ENCODE measurements around the gene RAPGEF5. TPM values are rescaled to one million over a fixed set of nuclear protein-coding genes. Genes with fewer than 3 reads are reported as not detected.

The RAPGEF5 gene
- total RNA-seq, 1 donor from 2014 or later: 5.8 TPM

GRCh38 chr7:22184549-22185199 lies 172.3 kb downstream of the RAPGEF5 start:
- FAIRE-seq (no peak), DNase-seq (ENCODE audit: low read depth) (no peak)
- no peak overlapping the region for H3K4me3 ChIP-seq (ENCODE audit: low read depth, low read length)
- H3K27me3 ChIP-seq (ENCODE audit: control insufficient read depth, insufficient read depth, low read length): no peaks in the 10 kb centered on the region
- no peaks in the 10 kb centered on the region for H3K36me3 ChIP-seq (ENCODE audit: control insufficient read depth, insufficient read depth, low read length)
- TF ChIP-seq, protein P1, sequence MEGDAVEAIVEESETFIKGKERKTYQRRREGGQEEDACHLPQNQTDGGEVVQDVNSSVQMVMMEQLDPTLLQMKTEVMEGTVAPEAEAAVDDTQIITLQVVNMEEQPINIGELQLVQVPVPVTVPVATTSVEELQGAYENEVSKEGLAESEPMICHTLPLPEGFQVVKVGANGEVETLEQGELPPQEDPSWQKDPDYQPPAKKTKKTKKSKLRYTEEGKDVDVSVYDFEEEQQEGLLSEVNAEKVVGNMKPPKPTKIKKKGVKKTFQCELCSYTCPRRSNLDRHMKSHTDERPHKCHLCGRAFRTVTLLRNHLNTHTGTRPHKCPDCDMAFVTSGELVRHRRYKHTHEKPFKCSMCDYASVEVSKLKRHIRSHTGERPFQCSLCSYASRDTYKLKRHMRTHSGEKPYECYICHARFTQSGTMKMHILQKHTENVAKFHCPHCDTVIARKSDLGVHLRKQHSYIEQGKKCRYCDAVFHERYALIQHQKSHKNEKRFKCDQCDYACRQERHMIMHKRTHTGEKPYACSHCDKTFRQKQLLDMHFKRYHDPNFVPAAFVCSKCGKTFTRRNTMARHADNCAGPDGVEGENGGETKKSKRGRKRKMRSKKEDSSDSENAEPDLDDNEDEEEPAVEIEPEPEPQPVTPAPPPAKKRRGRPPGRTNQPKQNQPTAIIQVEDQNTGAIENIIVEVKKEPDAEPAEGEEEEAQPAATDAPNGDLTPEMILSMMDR (IDR thresholded peaks at IDR 0.05; ENCODE audit: insufficient read depth, low read length, severe bottlenecking): no peak

DNA sequence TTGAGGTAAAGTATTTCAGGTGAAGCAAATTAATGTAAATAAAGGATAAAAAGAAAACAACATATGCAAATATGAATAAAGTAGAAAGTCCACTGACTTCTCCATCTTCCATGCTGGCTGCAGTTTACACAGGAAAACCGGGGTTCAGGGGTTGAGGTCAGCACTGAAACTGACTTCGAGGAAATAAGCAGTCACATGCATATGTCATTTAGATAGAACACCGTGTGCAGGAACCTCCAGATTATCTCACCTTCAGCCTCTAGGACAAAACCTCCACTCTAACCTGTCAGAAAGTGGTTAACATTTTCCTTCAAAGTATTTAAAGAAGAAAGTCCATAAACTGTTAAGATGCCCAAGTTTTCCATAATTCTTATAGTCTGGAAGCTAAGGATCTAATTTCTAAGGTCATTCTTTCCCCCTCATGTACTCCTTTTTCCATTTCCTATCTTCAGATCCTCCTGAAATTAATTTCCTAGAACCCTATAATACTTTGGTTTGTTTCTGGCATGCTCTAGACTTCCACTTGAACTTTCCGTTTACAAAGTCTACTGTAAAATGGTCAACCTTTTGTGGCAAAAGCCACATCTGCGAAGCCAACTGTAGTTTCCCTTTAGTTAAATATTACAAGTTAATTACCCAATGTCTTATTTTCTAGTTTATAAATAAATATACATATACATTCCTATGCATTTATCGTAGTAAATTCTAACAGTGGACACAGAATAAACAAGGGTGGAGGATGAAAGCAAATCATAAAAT lies 173.3 kb downstream of the RAPGEF5 start:
- Histone ChIP-seq H3K36me3 (ENCODE audit: control insufficient read depth, insufficient read depth, low read length) (no peaks in the 10 kb centered on the region), H3K4me3 (ENCODE audit: low read depth, low read length) (no peak overlapping the region), H3K27me3 (ENCODE audit: control insufficient read depth, insufficient read depth, low read length) (no peaks in the 10 kb centered on the region)
- TF ChIP-seq, protein P1 (IDR thresholded peaks at IDR 0.05; ENCODE audit: insufficient read depth, low read length, severe bottlenecking): no peak
- FAIRE-seq (no peak), DNase-seq (ENCODE audit: low read depth) (no peak)

DNA sequence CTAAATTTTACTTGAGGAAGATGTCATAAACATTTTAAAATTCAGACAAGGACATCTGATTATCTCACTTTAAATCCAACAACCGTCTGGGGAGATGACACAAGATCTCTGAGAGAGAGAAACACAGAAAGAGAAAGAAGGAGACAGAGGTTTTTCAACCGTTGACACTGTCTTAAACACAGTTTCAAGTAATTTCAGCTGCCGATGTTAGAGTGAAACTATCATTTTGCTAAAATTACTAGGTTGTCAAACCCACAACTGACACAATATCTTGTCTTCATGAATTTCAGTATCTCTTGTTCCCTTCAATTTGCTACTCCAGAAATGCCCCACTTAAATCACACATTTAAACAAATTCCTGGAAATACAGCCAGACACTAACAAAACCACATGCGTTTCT lies 174.8 kb downstream of the RAPGEF5 start:
- Histone ChIP-seq H3K4me3 (ENCODE audit: low read depth, low read length) (no peak overlapping the region), H3K27me3 (ENCODE audit: control insufficient read depth, insufficient read depth, low read length) (no peaks in the 10 kb centered on the region), H3K36me3 (ENCODE audit: control insufficient read depth, insufficient read depth, low read length) (no peaks in the 10 kb centered on the region)
- FAIRE-seq: no peak
- DNase-seq (ENCODE audit: low read depth): no peak
- TF ChIP-seq, protein P1 (IDR thresholded peaks at IDR 0.05; ENCODE audit: insufficient read depth, low read length, severe bottlenecking): no peak

DNA sequence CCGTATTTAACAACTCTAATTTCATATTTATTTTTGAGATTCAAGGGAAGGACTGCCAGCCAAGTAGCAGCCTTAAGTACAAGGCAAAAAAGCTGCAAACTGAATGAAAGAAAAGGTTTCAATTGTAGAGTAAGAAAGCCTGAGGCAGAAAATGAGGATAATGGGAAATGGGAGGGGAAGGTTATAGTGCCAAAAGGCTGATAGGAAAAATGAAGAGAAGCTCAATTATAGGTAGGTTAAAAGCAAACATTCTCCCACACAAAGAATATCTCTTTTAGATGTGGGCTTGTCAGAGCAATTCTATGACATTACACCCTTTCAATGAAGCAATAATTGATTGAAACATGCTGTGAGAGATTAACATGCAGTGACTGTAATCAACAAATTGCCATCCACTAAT lies 175.3 kb downstream of the RAPGEF5 start:
- Histone ChIP-seq H3K27me3 (ENCODE audit: control insufficient read depth, insufficient read depth, low read length) (no peaks in the 10 kb centered on the region), H3K4me3 (ENCODE audit: low read depth, low read length) (no peak overlapping the region), H3K36me3 (ENCODE audit: control insufficient read depth, insufficient read depth, low read length) (no peaks in the 10 kb centered on the region)
- TF ChIP-seq, protein P1 (IDR thresholded peaks at IDR 0.05; ENCODE audit: insufficient read depth, low read length, severe bottlenecking): no peak
- DNase-seq (ENCODE audit: low read depth): no peak
- no peak for FAIRE-seq

DNA sequence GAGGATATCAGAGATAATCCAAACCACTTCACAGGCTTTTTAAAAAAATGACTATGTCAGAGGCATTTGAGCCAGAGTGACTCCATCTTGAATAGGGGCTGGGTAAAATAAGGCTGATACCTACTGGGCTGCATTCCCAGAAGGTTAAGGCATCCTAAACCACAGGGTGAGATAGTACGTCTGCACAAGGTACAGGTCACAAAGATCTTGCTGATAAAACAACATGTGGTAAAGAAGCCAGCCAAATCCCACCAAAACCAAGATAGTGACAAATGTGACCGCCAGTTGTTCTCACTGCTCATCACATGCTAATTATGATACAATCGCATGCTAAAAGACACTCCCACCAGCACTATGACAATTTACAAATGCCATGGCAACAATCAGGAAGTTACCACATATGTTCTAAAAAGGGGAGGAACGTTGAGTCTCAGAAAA lies 177.5 kb downstream of the RAPGEF5 start:
- H3K27me3 ChIP-seq (ENCODE audit: control insufficient read depth, insufficient read depth, low read length): no peaks in the 10 kb centered on the region
- no peak overlapping the region for H3K4me3 ChIP-seq (ENCODE audit: low read depth, low read length)
- TF ChIP-seq, protein P1 (IDR thresholded peaks at IDR 0.05; ENCODE audit: insufficient read depth, low read length, severe bottlenecking): no peak
- FAIRE-seq (no peak), DNase-seq (ENCODE audit: low read depth) (no peak)
- no peaks in the 10 kb centered on the region for H3K36me3 ChIP-seq (ENCODE audit: control insufficient read depth, insufficient read depth, low read length)

Measured in bronchial epithelial cell (primary cell).